Medulla oblongata (tissue), 1 donor: ENCODE measurements around the gene EIF6.
"Not testable (repeated sequence)": the region's sequence is repeated elsewhere in the genome, so short reads cannot be mapped to it uniquely, and the experiment has no call there.

Experiments used
- DNase-seq: peaks from one replicate; pipeline ENCODE4 v3.0.0-alpha.2; 2015; ENCODE audit errors: extremely low spot score

The EIF6 gene

DNA sequence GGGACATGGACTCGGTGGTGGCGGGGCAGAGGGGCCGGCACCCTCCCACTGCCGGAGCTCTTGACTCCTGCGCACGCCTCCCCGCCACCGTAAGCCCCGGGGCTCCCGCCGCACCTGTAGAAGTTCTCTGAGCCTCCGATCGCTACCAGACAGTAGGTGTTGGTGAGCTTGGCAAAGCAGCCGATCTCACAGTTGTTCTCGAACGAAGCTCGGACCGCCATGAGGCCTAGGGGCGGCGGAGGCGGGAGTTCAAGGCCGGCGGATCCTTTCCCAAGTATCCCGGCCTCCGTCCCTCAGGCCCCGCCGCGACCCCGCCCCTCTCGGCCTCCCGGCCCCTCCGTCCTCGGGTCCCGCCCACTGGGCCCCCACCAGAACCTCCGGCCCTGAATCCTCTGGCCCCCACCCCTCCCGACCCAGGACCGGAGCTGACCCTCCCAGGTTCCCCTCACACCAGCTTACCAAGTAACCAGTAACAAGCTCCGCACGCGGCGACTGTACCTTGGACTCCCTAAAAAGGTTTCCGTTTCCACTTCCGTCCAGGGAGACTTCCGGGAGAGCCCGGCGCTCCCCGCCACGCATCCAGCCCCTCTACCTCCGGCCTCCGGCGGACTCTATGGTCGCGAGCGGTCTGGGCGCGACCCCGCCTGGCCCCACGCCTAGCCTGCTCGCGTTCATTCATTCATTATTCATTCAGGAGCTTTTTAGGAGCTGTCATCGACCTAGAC is at the start of gene EIF6:
Gene EIF6 (minus strand): TSS at position 506 of the 725 bp plus-strand sequence. CDS start 285 bp downstream, at position 221.
- peak; percentile 70 for DNase-seq

DNA sequence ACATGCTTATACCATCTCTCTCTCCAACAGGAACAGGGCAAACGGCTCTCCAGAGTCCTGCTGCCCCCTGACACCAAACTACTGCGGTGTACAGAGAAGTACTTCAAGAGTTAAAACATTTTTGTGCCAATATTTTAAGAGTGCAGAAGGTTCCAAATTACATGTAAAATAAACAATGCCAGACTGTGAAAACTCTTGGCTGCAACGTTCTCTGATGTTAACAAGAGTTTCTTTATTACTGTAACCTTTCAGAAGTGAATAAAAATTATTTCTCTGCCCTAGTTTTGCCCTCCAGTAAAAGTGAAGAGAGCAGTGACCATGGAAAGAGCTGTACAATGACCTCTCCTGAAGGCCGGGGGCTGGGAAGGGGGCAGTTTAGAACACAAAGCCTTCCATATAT is 49.0 kb upstream of the EIF6 start:
- DNase-seq, result no peak

DNA sequence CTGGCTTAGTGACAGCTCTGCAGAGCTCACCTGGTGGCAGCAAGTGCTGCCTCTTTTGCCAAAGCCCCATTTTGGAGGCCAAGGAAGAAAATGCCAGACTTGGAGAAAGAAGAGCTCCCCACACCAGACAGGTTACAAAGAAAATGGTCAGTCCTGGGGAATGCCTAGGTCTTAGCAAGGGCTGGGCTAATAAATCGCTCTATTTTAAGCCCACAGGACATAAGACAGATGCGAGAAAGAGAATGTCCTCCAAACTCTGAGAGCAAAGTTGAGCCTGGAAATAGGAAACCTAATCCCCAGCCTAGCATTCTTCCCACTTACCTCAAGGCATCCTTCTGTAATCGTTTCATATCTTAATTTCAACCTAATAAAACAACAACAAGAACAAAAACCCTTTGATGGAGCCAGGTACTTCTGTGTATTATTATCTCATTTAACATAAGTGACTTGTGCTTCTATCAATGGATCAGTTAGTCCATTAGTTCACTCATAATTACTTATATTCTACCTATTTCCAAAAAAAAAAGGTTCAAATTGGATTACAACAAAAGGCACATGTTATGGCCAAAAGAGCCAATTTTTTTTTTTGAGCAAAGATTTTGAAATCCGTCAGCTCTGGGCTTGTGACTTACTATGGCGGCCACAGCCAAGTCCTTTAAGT is 48.1 kb upstream of the EIF6 start:
- no peak for DNase-seq

DNA sequence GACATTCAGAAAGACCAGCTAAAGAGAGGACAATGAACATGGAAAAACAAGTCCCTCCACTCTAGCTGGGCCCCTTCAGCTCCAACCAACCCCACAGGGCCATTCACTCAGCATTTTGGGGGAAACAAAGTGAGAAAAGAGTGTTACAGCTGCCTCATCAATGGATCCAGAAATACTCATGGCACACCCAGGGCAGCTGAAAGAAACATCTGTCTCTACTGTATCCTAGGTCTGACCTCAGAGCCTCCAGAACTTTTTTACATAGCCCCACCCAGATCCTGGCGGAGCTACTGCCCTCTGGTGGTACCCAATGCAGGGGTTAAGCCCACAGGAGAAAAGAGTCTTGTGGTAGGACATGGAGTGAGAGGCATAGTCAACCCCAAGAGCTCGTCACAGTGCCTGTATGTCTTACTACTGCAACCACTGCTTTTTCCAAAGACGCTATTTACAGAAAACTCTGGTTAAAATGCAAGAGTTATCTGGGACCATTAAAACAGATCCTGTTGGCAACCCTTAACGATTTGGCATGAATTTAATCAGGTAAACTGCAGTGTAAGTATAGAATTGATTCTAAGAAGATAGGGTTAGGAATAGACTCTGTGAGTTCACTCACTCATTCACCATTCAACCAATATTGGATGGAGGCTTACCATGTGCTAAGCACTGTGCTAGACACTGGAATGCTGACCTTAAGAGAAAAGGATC is 45.0 kb upstream of the EIF6 start:
- no peak for DNase-seq

DNA sequence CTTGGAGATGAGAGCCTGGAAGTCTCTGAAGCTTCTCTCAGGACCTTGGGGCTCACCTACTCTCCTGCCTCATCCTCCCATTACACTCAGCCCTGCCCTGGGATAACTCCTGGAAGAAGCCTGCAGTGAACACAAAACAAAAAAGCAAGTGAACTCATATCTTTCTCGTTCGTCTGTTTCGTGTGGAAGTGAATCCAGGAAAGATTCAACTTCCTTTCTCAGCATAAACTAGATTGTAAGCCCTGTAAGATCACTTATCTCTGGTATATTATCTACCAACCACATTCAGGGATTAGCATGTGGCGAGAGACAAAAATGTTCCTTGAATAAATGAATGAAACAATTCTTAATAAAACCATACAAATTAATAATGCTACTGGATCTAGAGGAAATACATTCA is 44.1 kb upstream of the EIF6 start:
- DNase-seq, result no peak

DNA sequence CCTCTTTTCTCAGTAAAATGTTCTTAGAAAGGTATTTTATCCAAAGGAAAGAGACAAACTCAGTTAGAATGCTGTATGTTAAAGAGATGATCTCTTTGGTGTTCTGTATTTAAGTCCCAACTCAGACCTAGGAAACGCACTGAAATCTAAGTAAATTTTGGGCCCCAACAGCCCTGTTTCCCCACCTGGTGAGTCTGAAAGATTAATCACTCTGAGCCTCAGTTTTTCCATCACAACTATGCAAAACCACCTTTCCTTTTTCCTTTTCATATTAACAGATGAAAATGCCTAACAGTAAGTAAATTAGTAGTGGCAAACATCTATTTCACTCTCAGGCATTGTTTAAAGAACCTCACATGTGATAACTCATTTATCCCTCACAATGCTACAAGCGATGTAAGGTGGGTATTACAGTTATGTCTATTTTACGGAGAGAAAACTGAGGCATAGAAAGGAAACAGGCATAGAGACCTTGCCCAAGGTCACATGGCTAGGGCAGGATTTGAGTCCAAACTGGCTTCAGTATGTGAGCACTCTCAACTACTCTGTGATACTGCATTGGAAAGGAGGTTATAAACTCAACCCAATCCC is 43.6 kb upstream of the EIF6 start:
- no peak for DNase-seq

DNA sequence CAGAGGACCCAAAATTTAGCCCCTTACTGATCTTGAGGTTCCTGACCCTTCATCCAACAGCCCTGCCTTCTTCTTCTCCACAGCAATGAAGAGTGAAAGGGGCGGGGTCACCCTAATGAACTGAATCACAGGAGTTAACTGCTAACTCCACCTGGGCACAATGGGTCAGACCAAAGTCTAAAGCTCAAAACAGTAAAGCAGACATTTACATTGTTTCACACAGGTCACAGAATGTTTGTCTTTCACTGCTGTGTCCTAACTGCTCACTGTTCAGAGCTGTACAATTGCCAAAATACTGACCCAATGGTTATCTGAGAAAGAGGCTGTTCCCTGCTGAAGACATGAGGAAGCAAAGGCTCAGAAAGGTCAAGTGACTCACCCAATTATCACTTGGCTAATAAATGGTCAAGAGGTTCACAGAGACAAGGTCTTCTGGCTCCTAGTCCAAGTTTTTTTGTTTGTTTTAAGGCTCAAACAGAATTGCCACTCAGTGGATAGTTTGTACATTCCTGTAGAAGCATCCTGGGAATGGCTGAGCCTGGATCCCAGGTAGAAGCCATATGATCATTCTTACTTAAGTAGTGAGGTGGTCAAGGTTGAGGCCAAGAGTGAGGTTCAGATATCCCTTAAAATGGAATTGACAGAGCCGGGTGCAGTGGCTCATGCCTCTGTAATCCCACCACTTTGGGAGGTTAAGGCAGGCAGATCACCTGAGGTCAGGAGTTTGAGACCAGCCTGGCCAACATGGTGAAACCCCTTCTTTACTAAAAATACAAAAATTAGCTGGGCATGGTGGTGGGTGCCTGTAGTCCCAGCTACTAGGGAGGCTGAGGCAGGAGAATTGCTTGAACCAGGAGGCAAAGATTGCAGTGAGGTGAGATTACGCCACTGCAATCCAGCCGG is 42.8 kb upstream of the EIF6 start:
- no peak for DNase-seq

DNA sequence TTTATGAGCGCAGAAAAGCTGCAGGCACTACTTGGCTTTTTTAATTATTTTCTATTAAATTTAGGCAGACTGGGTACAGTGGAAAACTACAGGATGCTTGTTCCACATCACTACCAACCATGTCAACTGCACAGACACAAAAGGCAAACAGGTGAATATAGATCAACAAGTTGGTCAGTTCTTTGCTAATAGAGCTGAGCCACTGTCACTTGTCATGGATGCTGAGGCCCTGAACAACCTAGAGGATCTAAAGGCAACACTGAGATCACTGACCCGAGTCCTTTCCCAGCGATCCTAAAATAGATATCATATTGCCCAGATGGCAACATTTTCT is 42.1 kb upstream of the EIF6 start:
- DNase-seq, result no peak

DNA sequence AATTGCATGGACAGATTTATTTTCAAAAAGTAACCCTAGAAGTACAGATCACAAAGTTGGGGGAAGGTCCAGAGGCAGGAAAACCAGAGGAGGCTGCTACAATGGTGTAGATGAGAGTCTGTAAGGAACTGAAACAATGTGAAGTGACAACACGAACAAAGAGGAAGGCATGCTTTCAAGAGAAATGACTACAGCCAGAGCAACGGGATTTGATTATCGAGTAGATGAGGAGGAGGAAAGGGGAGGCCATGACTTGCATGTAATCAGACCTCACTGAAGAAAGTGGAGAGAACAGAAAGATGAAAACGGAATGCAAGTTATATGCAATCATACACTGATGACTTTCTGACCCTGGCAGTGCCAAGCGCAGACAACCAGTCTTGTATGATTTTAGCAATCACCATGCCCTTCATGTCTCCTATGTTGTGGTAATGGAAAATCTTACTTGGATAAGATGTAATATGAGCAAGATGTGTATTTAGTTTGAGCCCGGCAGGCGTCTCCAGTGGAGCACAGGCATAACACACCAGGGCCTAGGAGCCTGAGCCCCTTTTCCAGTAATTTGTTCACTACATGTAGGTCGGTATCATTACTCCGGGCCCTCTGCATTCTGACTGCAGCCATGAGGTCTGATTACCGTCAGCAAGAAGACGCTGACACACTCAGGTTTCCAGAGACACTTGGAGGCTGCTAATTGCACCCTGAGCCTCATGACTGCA is 41.6 kb upstream of the EIF6 start:
- peak; percentile 29 for DNase-seq

DNA sequence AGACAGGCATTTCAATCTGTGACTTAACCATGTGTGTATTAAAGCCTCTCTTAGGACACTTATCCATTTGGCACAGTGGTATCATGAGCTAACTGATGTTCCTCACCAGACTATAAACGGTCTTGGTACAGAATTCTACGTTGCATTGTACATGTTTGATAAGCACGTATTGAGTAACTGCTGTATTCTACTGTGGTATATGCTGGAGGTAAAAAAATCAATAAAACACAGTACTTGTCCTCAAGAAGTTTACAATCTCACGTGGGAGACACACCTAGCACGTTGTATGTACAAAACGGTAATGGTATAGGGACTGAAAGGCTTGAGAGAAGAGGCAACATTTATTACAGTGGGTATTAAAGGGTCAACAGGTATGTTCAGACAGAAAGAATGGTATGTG is 40.8 kb upstream of the EIF6 start:
- no peak for DNase-seq

DNA sequence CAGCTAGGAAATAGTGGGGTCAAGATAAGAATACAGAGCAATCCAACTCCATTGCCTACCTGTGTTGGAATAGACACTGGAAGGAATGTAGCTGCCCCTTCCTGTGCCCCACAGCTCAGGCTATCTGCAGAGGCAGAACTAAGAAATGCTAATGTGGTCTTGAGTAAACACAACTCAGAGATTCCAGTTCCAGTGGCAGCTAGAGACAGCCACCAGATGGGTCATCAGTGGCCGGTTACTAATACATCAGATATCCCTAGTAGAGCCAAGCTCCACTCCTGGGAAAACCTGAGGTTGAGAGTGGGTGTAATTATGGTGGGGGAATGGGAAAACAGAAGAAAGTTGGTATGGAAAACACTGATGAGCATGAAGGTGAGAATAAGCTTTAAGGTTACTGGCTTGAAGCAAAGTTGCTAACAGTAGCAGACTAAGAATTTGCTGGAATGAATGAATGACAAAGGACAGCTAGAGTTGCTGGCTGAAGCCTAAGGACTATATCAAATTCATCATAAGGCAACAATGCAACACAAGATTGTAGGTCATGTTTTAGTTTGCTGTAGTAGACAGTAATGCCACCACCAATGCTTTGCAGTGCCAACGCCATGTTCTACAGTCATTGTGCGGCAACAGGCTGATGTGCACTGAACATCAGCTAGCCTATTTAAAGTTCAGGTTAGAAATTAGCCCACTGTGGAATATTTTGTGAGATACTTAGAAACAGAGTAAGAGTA is 36.0 kb upstream of the EIF6 start:
- DNase-seq, result no peak

DNA sequence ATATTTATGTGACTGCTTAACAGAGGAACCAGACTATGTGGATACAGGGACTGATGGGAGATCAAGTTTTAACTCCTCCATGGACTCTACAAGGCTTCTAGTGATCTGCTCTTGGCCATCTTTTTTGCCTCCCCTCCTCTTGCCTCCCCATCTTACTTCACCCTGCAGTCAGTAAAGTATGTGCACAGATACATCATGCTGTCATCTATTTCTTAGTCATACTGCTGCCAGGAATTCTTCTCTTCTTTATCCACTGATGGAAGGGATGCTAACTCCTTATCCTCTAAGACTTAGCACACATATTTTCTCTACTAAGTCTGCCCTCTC is 35.3 kb upstream of the EIF6 start:
- DNase-seq, result no peak

DNA sequence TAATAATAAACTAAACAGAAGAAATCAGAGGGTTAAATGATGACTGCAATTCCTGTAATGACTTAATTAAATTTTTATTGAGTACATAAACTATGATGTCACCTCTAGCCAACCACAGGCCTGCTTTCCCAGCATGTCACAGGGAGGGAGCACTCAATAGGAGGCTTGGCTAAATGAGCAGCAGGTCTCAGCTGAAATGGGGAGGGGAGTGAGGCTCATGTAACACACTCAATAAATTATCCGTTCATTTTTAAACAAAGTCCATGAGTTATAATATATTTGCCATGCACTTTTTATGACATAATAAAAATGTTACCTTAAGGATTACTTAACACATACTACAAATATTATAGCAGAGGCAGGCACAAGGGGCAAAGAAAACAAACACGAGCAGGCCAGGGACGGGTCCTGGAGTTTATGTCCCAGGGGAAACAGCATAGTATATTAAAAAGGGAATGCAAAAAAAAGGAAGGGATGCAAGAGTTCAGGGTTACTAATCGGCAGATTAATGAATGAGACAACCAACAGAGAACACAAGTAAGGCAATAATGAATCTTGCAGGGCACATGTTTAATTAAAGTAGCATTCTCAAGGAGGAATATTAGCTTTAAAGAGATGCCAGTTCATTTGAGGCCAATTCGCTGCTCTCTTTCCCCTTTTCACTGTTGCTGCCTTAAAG is 34.8 kb upstream of the EIF6 start:
- DNase-seq, result no peak

DNA sequence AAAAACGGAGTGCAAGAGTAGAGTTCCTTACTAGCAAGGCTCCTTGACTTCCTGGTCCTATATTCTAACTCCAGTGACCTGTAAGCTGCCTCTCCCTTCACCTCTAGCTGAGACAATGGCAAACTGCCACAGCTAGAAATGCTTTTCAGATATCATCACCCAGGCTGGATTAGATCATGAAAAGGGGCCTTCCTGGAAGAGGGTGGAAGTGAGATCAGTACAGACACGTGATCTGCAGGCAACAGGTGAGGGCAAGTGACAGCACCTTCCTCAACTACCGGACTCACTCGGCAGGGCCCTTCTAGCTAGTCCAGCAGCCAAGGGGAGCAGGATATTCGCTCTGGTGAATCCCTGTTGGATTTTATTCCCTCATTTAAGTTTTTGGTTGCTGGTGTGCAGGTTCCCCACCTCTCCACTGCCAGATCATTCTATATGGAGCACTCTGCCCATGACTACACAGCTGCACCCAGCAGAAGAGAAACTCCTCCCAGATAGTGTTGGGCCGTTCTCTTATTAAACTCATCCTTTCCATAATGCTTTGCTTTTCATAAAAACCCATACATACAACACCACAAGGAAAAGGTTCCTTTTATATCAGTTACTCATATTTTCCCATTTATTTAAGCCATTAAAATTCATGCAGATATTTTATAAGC is 34.1 kb upstream of the EIF6 start:
- no peak for DNase-seq

DNA sequence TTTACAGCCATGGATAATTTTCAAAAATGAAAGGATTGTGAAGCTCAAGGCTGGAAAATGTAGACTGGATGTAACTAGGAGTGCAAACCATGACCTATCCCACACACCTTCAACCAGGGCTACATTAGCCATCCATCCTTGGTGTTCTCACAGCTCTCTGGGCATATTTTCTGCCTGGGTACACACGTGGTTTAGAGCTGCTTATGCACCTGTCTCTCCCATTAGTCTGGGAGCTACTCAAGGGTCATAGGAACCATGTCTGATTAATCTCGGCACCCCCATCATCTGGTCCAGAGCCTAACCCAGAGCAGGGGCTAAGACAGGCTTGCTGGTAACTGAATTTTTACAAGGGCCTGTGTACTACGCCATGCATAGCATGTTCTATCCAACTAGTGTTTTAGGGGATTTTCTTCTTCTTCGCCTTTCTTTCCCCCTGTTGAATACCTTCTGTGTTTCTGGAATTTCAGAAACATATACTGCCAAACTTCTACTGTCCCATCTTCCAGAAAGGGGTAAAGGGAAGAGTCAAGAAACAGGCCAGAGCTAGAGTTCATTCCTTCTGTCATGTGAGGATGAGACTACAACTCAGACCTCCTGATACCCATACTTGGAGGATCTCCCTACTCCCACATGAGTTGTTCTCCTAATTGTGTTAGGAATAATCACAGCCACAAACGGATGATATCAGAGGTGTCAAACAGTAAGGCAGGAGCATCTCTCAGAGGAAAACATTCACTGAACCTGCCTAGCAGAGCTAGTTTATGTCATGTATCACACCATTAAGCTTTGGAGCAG is 33.0 kb upstream of the EIF6 start:
- no peak for DNase-seq

DNA sequence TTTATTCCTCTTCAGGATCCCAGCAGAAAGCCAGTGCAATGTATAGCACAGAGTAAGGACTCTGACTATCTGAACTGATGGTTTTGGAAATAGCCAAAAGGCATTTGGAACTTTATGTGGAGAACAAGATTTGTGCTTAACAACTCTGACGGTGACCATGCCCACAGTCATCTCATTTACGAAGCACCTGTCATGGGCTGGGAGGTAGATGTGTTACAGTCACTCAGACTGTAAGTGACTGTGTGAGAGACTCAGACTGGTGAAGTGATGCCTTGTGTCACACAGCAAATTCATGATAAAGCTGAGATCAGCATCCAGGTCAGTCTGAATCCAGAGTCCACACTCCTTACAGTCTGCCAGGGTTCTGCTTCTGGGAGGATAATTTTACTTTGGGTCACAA is 31.5 kb upstream of the EIF6 start:
- DNase-seq, result no peak

DNA sequence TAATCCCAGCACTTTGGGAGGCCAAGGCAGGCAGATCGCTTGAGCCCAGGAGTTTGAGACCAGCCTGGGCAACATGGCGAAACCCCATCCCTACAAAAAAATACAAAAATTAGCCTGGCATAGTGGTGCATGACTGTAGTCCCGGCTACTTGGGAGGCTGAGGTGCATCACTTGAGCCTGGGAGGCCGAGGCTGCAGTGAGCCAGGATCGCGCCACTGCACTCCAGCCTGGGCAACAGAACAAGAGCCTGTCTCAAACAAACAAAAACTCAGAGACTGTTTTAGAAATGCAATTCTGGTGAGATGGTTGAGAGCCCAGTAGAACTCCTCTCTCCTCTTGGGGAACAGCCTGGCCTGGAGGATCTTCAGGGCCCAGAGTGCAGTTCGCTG is 31.1 kb upstream of the EIF6 start:
- DNase-seq, result not testable (repeated sequence)

DNA sequence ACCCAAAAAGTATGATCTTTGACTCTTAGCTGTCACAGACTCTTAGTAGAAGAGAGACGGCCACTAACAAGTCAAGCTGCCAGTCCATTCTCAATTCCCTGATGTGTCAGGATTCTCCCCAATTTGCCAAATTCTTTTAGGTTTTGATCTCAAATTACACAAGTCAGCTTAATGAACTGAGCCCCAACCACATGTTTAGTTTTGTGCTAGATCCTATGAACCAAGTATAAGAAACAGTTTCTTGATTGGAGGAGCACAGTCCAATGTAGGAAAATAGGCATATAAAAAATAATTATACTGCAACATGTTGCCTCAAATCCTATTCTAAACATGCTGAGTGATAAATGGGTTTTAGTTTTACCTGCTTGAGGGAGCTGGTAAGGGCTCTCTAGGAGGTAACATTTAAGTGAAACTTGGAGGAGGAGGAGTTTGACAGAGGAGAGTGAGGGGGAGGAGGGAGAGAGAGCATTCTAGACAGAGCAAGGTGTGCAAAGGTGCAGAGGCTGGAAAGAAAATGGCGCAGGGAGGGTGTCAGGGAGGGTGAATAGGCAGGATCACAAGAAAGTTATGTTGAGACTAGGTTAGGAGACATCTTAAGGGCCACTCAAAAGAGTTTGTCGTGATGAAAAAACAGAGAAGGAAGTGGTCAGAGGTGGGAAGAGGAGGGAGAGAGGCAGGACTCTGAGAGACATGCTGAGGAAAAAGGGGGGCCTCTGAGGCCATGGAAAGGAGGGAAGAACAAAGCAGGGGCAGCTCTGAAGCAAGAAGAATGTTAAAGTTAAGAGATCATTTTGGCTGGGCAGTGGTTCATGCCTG is 30.5 kb upstream of the EIF6 start:
- DNase-seq, result no peak
